ENCODE results near the gene CSF2. TPM values are rescaled to one million over a fixed set of nuclear protein-coding genes. Genes with fewer than 3 reads are reported as not detected.
"Not testable (repeated sequence)": the region's sequence is repeated elsewhere in the genome, so short reads cannot be mapped to it uniquely, and the experiment has no call there.

The CSF2 gene
- total and polyA plus RNA-seq, 2 donors (not counting 1 experiment from before 2014, with no cell fraction given), result not detected

DNA sequence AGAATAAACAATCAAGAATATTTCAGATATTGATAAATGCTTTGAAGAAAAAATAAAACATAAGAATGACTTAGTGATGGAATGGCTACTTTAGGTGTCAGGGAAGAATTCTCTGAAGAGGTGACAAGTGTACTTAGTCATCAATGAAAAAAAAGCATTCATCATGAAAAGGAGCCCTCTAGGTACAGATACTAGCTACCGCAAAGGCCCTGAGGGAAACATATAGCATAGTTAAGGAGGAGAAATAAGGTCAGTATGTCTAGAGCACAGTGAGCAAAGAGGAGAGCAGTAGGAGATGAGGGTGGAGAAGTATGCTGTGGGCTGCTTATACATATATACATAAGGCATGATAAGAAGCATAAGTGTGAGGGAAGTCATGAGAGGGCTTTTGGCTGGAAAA lies 41.8 kb downstream of the CSF2 start:
- DNase-seq (no peak), ATAC-seq (ENCODE audit: low read depth) (no peak)
- Histone ChIP-seq H3K4me3 (ENCODE audit: control extremely low read depth in 1 of 5, extremely low read depth in 1 of 5, insufficient read depth in 1 of 5, low read depth in 2 of 5, low read length in 4 of 5) (no peak overlapping the region), H4K20me1 (ENCODE audit: control insufficient read depth, insufficient read depth, low read length, poor library complexity, severe bottlenecking) (no peaks in the 10 kb centered on the region), H3K79me2 (ENCODE audit: control insufficient read depth, insufficient read depth, low read length) (no peaks in the 10 kb centered on the region), H3K9ac (ENCODE audit: low read length) (no peak overlapping the region), H2AFZ (ENCODE audit: insufficient read depth, low read depth, low read length, poor library complexity, severe bottlenecking) (no peak overlapping the region), H3K27me3 (replicated peaks in 1 of 4; ENCODE audit: control extremely low read depth in 1 of 4, control insufficient read depth in 3 of 4, insufficient read depth in 4 of 4, low read length in 3 of 4) (no peaks in the 10 kb centered on the region), H3K27ac (ENCODE audit: low read length in 2 of 2) (no peak overlapping the region), H3K36me3 (replicated peaks in 1 of 2; ENCODE audit: control extremely low read depth in 1 of 2, control insufficient read depth in 1 of 2, extremely low read depth in 1 of 2, insufficient read depth in 2 of 2, low read length in 1 of 2) (no peaks in the 10 kb centered on the region), H3K4me1 (ENCODE audit: control insufficient read depth in 2 of 2, insufficient read depth in 2 of 2, low read length in 2 of 2) (peaks cover 3 to 9% of the 10 kb centered on the region in 2 donors), H3K9me3 (ENCODE audit: control extremely low read depth in 1 of 3, control insufficient read depth in 2 of 3, insufficient read depth in 1 of 3, low read length in 2 of 3) (peaks cover 0 to 5% (median 3%) of the 10 kb centered on the region in 3 donors), H3K4me2 (replicated peaks; ENCODE audit: low read depth, low read length, poor library complexity, severe bottlenecking) (no peak overlapping the region)
- no peak for TF ChIP-seq CTCF (IDR thresholded peaks at IDR 0.05)
- TF ChIP-seq EZH2 (IDR thresholded peaks at IDR 0.05; ENCODE audit: borderline replicate concordance, insufficient read depth, low read depth, low read length, poor library complexity, severe bottlenecking), result no peak
- Mint-ChIP-seq H3K4me3 (no peak overlapping the region), H3K27ac (no peak overlapping the region), H3K27me3 (no peaks in the 10 kb centered on the region), H3K9me3 (ENCODE audit: insufficient read depth) (no peaks in the 10 kb centered on the region), H3K4me1 (peaks cover 7% of the 10 kb centered on the region)
- ChIA-PET POLR2A (no interaction called here), CTCF (interaction anchor here (3.0 kb wide), 1 partner anchor 10 kb away, joined by 6 read pairs; no protein-coding TSS in a partner anchor)
- no CpG with 5 or more reads among the region's 1 CpG for WGBS (ENCODE audit: insufficient coverage)
- intact Hi-C loops (cut with micrococcal nuclease), result no loop called here

DNA sequence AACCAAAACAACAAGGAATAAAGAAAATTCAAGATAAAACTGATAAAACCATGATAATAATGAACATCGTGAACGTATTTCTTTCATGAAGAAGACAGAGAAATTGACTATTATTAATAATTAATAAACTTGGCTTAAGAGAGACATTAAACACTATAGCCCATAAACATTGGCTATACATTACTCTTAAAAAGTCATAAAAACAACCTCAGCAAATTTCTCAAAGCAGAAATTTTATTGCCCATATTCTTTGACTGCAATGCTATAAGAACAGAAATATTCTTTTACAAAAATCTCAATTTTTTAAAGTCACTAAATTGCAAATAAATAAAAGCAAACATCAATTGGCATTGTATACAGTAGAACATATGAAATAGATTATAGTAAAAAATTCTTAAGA lies 42.5 kb downstream of the CSF2 start:
- peaks cover 3 to 9% of the 10 kb centered on the region in 2 donors for H3K4me1 ChIP-seq (ENCODE audit: control insufficient read depth in 2 of 2, insufficient read depth in 2 of 2, low read length in 2 of 2)
- no peak overlapping the region for H2AFZ ChIP-seq (ENCODE audit: insufficient read depth, low read depth, low read length, poor library complexity, severe bottlenecking)
- H3K9me3 ChIP-seq (ENCODE audit: control extremely low read depth in 1 of 3, control insufficient read depth in 2 of 3, insufficient read depth in 1 of 3, low read length in 2 of 3), result peaks cover 0 to 5% (median 3%) of the 10 kb centered on the region in 3 donors
- no peaks in the 10 kb centered on the region for H3K27me3 ChIP-seq (replicated peaks in 1 of 4; ENCODE audit: control extremely low read depth in 1 of 4, control insufficient read depth in 3 of 4, insufficient read depth in 4 of 4, low read length in 3 of 4)
- Mint-ChIP-seq H3K27ac (no peak overlapping the region), H3K9me3 (ENCODE audit: insufficient read depth) (no peaks in the 10 kb centered on the region), H3K4me3 (no peak overlapping the region), H3K4me1 (peaks cover 14% of the 10 kb centered on the region), H3K27me3 (no peaks in the 10 kb centered on the region)
- POLR2A ChIA-PET, result no interaction called here
- no peak overlapping the region for H3K4me3 ChIP-seq (ENCODE audit: control extremely low read depth in 1 of 5, extremely low read depth in 1 of 5, insufficient read depth in 1 of 5, low read depth in 2 of 5, low read length in 4 of 5)
- WGBS (ENCODE audit: insufficient coverage), result no CpG with 5 or more reads among the region's 2 CpGs
- no peak overlapping the region for H3K27ac ChIP-seq (ENCODE audit: low read length in 2 of 2)
- intact Hi-C loops (cut with micrococcal nuclease), result no loop called here
- no peak overlapping the region for H3K9ac ChIP-seq (ENCODE audit: low read length)
- H3K4me2 ChIP-seq (replicated peaks; ENCODE audit: low read depth, low read length, poor library complexity, severe bottlenecking), result no peak overlapping the region
- CTCF ChIA-PET, result interaction anchor here (3.0 kb wide), 1 partner anchor 11 kb away, joined by 6 read pairs; no protein-coding TSS in a partner anchor
- H3K36me3 ChIP-seq (replicated peaks in 1 of 2; ENCODE audit: control extremely low read depth in 1 of 2, control insufficient read depth in 1 of 2, extremely low read depth in 1 of 2, insufficient read depth in 2 of 2, low read length in 1 of 2), result no peaks in the 10 kb centered on the region
- no peaks in the 10 kb centered on the region for H3K79me2 ChIP-seq (ENCODE audit: control insufficient read depth, insufficient read depth, low read length)
- no peak for DNase-seq
- no peaks in the 10 kb centered on the region for H4K20me1 ChIP-seq (ENCODE audit: control insufficient read depth, insufficient read depth, low read length, poor library complexity, severe bottlenecking)
- ATAC-seq (ENCODE audit: low read depth), result no peak
- TF ChIP-seq EZH2 (IDR thresholded peaks at IDR 0.05; ENCODE audit: borderline replicate concordance, insufficient read depth, low read depth, low read length, poor library complexity, severe bottlenecking) (no peak), CTCF (IDR thresholded peaks at IDR 0.05) (no peak)

DNA sequence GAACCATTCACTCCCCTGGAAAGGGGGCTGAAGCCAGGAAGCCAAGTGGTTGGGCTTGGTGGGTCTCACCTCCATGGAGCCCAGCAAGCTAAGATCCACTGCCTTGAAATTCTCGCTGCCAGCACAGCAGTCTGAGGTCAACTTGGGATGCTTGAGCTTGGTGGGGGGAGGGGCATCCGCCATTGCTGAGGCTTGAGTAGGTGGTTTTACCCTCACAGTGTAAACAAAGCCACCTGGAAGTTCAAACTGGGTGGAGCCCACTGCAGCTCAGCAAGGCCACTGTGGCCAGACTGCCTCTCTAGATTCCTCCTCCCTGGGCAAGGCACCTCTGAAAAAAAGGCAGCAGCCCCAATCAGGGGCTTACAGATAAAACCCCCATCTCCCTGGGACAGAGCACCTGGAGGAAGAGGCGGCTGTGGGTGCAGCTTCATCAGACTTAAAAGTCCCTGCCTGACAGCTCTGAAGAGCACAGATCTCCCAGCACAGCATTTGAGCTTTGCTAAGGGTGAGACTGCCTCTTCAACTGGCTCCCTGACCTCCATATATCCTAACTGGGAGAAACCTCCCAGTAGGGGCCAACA lies 43.4 kb downstream of the CSF2 start:
- not testable (repeated sequence) for H3K4me3 Mint-ChIP-seq; H3K27ac ChIP-seq (ENCODE audit: low read length in 2 of 2)

More for the DNA sequence above, 43.4 kb downstream of the CSF2 start:
- DNase-seq; H4K20me1 ChIP-seq (ENCODE audit: control insufficient read depth, insufficient read depth, low read length, poor library complexity, severe bottlenecking); H3K79me2 ChIP-seq (ENCODE audit: control insufficient read depth, insufficient read depth, low read length); H3K9me3 Mint-ChIP-seq (ENCODE audit: insufficient read depth); intact Hi-C loops (cut with micrococcal nuclease); H3K4me3 ChIP-seq (ENCODE audit: control extremely low read depth in 1 of 5, extremely low read depth in 1 of 5, insufficient read depth in 1 of 5, low read depth in 2 of 5, low read length in 4 of 5); ATAC-seq (ENCODE audit: low read depth); H3K4me2 ChIP-seq (replicated peaks; ENCODE audit: low read depth, low read length, poor library complexity, severe bottlenecking); H3K4me1 ChIP-seq (ENCODE audit: control insufficient read depth in 2 of 2, insufficient read depth in 2 of 2, low read length in 2 of 2); POLR2A ChIA-PET; H3K27ac Mint-ChIP-seq; H3K27me3 ChIP-seq (replicated peaks in 1 of 4; ENCODE audit: control extremely low read depth in 1 of 4, control insufficient read depth in 3 of 4, insufficient read depth in 4 of 4, low read length in 3 of 4); H3K9ac ChIP-seq (ENCODE audit: low read length); H3K36me3 ChIP-seq (replicated peaks in 1 of 2; ENCODE audit: control extremely low read depth in 1 of 2, control insufficient read depth in 1 of 2, extremely low read depth in 1 of 2, insufficient read depth in 2 of 2, low read length in 1 of 2); H3K27me3 Mint-ChIP-seq; H3K9me3 ChIP-seq (ENCODE audit: control extremely low read depth in 1 of 3, control insufficient read depth in 2 of 3, insufficient read depth in 1 of 3, low read length in 2 of 3); H2AFZ ChIP-seq (ENCODE audit: insufficient read depth, low read depth, low read length, poor library complexity, severe bottlenecking): not testable (repeated sequence)
- peaks cover 16% of the 10 kb centered on the region for H3K4me1 Mint-ChIP-seq
- CTCF ChIA-PET, result interaction anchor here (3.0 kb wide), 1 partner anchor 12 kb away, joined by 6 read pairs; no protein-coding TSS in a partner anchor
- WGBS (ENCODE audit: insufficient coverage), result 88% methylated on average over 3 of the region's 3 CpGs

All from B cell (primary cell).